Nephron (organoid): ENCODE data around the gene ZNF440.
A peak's percentile ranks its signal among the peaks of the same experiment; 100 is the strongest.
"Not testable (repeated sequence)": the region's sequence is repeated elsewhere in the genome, so short reads cannot be mapped to it uniquely, and the experiment has no call there.

Experiments
- H3K27ac Mint-ChIP-seq, 3 experiments: 2 replicates each; pipeline ENCODE4 v1.8.0; 2020; ENCODE audit warnings: mixed read lengths in 3 of 3, mild to moderate bottlenecking in 2 of 3, moderate library complexity in 1 of 3
- H3K27me3 Mint-ChIP-seq: 2 replicates; pipeline ENCODE4 v1.8.0; 2021; ENCODE audit warnings: low read depth, mild to moderate bottlenecking, moderate library complexity, mixed read lengths
- H3K36me3 Mint-ChIP-seq: 2 replicates; pipeline ENCODE4 v1.8.0; 2020; ENCODE audit warnings: low read depth, mixed read lengths
- H3K4me1 Mint-ChIP-seq: 2 replicates; pipeline ENCODE4 v1.8.0; 2020; ENCODE audit warnings: mixed read lengths
- H3K4me3 Mint-ChIP-seq, 3 experiments: 2 replicates each; pipeline ENCODE4 v1.8.0; 2020; ENCODE audit warnings: mild to moderate bottlenecking in 3 of 3, mixed read lengths in 3 of 3, moderate library complexity in 2 of 3
- H3K9me3 Mint-ChIP-seq: 2 replicates; pipeline ENCODE4 v1.8.0; 2020; ENCODE audit warnings: mixed read lengths
- CTCF ChIP-seq, 3 experiments: fragments of 200-600 bp; sonication (generic); IDR thresholded peaks; one replicate each; pipeline ENCODE4 v1.5.0; 2021; ENCODE audit warnings: antibody characterized with exemption in 3 of 3; ENCODE audit not compliant: unreplicated experiment in 3 of 3

ZNF440 gene

DNA sequence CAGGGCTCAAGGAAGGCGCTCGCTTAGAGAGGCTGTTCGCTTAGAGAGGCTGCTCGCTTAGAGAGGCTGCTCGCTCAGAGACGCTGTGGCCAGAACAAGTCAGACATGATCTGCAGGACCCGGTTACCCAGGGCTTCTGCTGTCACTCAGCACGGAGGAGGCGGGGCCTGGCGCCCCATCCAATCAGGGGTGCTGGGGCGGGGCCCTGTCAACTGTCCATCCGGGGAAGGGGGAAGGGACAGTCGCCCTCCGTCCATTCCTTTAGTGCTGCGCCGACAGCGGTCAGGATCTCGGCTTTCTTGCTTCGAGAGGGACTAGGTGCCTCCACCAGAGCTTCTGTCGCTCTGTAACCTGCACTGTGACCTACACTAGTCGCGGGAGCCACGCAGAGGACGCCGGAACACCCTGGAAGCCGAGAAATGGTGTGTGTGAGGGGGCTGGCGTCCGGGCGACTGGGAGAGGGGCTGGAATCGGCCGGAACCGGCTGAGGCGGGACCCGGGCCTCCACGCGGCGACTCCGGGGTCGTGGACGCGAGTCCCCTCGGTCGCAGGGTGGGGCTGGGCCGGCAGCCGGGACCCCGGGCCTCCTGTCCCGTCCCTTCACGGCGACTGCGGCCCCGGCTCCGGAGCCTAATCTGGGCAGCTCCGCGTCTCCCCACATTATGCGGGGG is at the start of gene ZNF440:
Gene ZNF440, plus strand, starts transcription at position 245 of the 671 bp plus-strand sequence. Its CDS starts 175 bp downstream, at position 420.
- H3K27ac Mint-ChIP-seq = peak within 1 kb of the TSS; percentile 53 to 96 (median 58)
- peaks cover 81% of the 10 kb centered on the region for H3K36me3 Mint-ChIP-seq
- peaks cover 7% of the 10 kb centered on the region for H3K4me1 Mint-ChIP-seq
- peak within 1 kb of the TSS; percentile 89 to 95 (median 91) for H3K4me3 Mint-ChIP-seq
- H3K9me3 Mint-ChIP-seq = peaks cover 49% of the 10 kb centered on the region
- no peaks in the 10 kb centered on the region for H3K27me3 Mint-ChIP-seq
- TF ChIP-seq CTCF (IDR thresholded peaks at IDR 0.05; ENCODE audit: unreplicated experiment in 3 of 3) = no peak

DNA sequence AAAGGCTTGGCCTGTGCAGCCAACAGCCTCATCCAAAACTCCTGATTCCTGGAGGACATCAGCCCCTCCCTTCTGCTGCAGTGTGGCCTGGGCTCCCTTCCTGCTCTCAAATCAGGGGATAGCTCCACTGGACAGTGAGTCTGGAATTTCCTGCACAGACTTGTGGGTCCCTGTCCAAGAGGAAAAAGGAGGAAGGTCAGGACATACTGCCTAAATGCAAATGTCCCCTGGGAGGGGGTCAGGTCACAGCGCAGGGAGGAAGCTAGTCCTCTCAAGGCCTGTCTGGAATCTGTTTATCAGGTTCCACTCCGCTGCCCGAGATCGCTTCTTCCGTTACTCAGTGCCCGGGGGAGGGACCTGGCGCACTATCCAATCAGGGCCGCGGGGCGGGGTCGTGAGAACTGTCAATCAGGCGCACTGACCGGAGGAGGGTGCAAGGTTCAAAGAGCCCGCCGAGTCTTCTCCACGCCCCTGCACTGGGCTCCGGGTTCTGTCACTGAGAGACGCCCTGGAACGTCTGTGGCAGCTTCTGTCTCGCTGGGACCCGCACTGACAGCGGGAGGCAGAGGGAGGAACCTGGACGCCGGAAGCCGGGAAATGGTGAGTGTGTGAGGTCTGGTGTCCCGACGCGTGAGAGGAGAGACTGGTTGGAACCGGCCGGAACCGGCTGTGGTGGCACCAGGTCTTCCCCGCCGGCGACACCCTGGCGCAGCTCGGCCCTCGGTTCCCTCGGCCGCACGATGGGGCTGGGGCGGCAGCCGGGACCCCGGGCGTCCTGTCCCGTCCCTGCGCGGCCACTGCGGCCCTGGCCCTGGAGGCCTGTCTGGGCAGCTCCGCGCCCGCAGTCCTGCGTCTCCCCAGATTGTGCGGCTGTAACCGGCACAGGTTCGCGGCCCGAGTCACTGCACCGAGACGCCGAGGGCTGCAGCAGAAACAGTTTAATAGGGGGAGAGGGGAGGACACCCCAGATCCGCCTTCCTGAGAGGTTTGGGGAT is 47.2 kb upstream of the ZNF440 start, which contains the start of gene ZNF441:
Gene ZNF441, plus strand, starts transcription at position 404 of the 995 bp plus-strand sequence. Its CDS starts 194 bp downstream, at position 598.
- TF ChIP-seq CTCF (IDR thresholded peaks at IDR 0.05; ENCODE audit: unreplicated experiment in 3 of 3) = no peak
- Mint-ChIP-seq H3K36me3 (peaks cover 33% of the 10 kb centered on the region), H3K4me1 (peaks cover 7% of the 10 kb centered on the region), H3K4me3 (peak within 1 kb of the TSS; percentile 99 to 100 (median 100)), H3K27me3 (peaks cover 3% of the 10 kb centered on the region), H3K27ac (peak within 1 kb of the TSS; percentile 90 to 99 (median 99)), H3K9me3 (peaks cover 31% of the 10 kb centered on the region)

GRCh38 chr19:11767633-11768133 is 46.4 kb upstream of the ZNF440 start:
- Mint-ChIP-seq H3K36me3 (peaks cover 39% of the 10 kb centered on the region), H3K27me3 (peaks cover 3% of the 10 kb centered on the region), H3K4me1 (peaks cover 7% of the 10 kb centered on the region), H3K27ac (peak overlapping the region; percentile 90 to 99 (median 96)), H3K4me3 (peak overlapping the region; percentile 99 to 100 (median 100)), H3K9me3 (peaks cover 32% of the 10 kb centered on the region)
- TF ChIP-seq CTCF (IDR thresholded peaks at IDR 0.05; ENCODE audit: unreplicated experiment in 3 of 3) = no peak

- H3K4me3 Mint-ChIP-seq = peak overlapping the region in 1 of 3 experiments; percentile 47
- H3K9me3 Mint-ChIP-seq = peaks cover 45% of the 10 kb centered on the region
- H3K36me3 Mint-ChIP-seq = peaks cover 56% of the 10 kb centered on the region
- no peak overlapping the region for H3K27ac Mint-ChIP-seq
- H3K4me1 Mint-ChIP-seq = peaks cover 7% of the 10 kb centered on the region
- H3K27me3 Mint-ChIP-seq = peaks cover 3% of the 10 kb centered on the region
- no peak for TF ChIP-seq CTCF (IDR thresholded peaks at IDR 0.05; ENCODE audit: unreplicated experiment in 3 of 3)
Observed at GRCh38 chr19:11769995-11770394, 44.1 kb upstream of the ZNF440 start.

DNA sequence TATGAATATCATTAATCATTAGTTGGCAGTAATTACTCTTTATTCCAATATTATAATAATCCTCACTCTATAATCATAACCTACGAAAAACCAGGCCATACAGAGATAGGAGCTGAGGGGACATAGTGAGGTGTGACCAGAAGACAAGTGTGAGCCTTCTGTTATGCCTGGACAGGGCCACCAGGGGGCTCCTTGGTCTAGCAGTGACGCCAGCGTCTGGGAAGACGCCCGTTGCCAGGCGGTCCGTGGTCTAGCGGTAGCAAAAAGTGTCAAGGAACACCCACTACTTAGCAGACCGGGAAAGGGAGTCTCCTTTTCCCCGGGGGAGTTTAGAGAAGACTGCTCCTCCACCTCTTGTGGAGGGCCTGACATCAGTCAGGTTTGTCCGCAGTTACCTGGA is 42.6 kb upstream of the ZNF440 start:
- not testable (repeated sequence) for H3K4me3 Mint-ChIP-seq

DNA sequence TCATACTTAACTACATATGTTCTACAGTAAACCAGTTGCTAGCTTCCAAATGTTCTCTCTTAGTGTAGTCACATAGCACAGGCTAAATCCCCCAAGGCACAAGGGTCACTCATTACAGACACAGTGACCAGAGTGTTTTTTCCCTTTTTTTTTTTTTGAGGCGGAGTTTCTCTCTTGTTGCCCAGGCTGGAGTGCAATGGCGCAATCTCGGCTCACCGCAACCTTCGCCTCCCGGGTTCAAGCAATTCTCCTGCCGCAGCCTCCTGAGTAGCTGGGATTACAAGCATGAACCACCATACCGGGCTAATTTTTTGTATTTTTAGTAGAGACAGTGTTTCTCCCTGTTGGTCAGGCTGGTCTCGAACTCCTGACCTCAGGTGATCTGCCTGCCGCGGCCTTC is 37.4 kb upstream of the ZNF440 start:
- not testable (repeated sequence) for H3K27ac Mint-ChIP-seq, H3K27me3 Mint-ChIP-seq, H3K4me3 Mint-ChIP-seq, H3K4me1 Mint-ChIP-seq
- Mint-ChIP-seq H3K9me3 (peaks cover 68% of the 10 kb centered on the region), H3K36me3 (peaks cover 84% of the 10 kb centered on the region)

More for the DNA sequence above, 42.6 kb upstream of the ZNF440 start:
- H3K36me3 Mint-ChIP-seq = peaks cover 64% of the 10 kb centered on the region
- H3K9me3 Mint-ChIP-seq = peaks cover 54% of the 10 kb centered on the region
- not testable (repeated sequence) for H3K4me1 Mint-ChIP-seq, H3K27me3 Mint-ChIP-seq, H3K27ac Mint-ChIP-seq
